GM21528 (cell line): ENCODE results near the gene DTWD2.

ENCODE experiments used
- ATAC-seq: cut with Tn5 transposase; IDR thresholded peaks from one replicate; pipeline ENCODE4 v1.9.1; 2021; ENCODE audit warnings: mild to moderate bottlenecking, moderate library complexity; ENCODE audit not compliant: unreplicated experiment, low FRiP score

Gene DTWD2

DNA sequence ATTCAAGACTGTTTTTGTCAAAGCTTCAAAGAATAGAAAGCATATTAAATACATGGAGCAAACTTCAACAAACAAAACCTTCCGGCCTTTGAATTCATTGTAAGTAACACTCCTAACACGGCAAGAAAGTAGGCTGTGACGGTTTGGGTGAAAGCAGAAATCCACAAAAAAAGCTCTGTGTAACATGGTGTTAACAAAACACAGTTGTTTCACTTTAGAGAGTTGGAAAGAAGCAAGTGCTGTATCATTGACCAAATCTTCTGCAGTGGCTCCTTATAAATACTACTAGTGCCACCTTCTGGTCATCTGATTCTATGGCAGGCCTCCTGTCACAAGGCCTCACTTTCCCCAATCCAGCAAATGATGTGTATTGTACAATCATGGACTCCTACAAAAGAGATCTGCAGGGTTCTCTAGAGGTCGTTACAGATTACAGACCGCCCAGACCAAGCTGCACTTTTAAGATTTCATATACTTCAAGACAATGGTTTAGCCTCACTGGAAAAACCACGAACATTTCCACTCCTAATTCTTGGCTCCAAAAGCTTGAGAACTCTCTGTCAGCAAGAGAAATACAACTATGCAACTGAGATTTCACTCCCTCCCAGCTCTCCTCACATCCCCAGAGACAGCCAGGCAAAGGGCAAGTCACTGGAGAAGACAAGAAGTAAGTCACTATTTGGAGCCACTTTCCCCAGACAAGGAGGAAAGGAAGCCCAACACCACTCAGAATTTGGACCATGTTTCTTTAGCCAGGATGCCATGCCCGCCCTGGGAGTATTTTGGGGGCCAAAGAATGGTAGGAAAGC is 196.2 kb downstream of the DTWD2 start:
- peak; percentile 97 for ATAC-seq

DNA sequence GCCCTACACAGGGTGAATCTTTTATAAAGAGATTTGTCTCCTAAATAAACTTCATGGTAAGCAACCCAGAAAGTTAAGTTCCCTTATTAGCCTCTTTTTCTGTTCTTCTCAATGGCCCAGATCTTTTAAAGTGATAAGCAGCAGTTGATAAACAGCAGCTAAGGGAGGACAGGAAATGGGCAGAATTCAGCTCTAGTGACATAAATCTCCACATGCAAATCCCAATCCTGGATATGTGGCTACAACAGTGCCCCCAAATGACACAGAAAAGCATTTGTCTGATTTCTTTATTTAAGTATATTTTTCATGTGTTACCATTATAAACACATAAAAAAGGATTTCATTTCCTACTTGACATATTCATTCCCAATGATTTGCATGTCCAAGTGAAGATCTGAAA is 199.0 kb downstream of the DTWD2 start:
- no peak for ATAC-seq

DNA sequence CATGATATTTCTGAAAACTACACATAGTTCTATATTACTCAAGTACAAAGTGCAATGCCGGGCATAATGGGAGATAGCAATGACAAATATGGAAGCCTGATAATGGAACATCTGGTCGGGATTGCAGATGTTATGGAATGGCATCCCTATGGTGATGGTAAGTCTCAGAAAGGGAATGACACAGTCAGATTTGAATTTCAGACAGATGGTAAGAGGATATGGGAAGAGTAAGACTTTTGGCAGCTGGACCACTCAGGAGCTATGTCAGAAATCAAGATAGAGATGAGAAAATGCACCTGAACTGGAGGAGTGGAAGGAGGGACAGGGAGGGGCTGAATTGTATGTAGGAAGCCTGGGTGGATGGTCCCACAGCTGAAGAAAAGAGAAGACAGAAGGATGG is 200.0 kb downstream of the DTWD2 start:
- ATAC-seq = no peak
